PFSK-1 (cell line): ENCODE measurements around the gene RNF2.

Experiments
- POLR2AphosphoS5 ChIP-seq: IDR thresholded peaks from 2 replicates; pipeline ENCODE4 v1.6.1; 2012; ENCODE audit warnings: low read depth, mild to moderate bottlenecking, control low read depth, low read length, moderate library complexity
- SIN3A ChIP-seq: IDR thresholded peaks from 2 replicates; pipeline ENCODE4 v1.6.1; 2012; ENCODE audit warnings: mild to moderate bottlenecking, low read length, moderate library complexity, borderline replicate concordance; ENCODE audit not compliant: insufficient read depth
- TAF1 ChIP-seq: IDR thresholded peaks from 2 replicates; pipeline ENCODE4 v1.6.1; 2012; ENCODE audit warnings: low read length, control low read depth, borderline replicate concordance; ENCODE audit not compliant: insufficient read depth

GRCh38 chr1:185151215-185151614 is 105.9 kb downstream of the RNF2 start:
- no peak for TF ChIP-seq POLR2AphosphoS5
- TF ChIP-seq TAF1 = no peak
- TF ChIP-seq SIN3A = no peak
